MCF 10A (cell line): ENCODE measurements around the gene CTDSPL. TPM values are rescaled to one million over a fixed set of nuclear protein-coding genes. Genes with fewer than 3 reads are reported as not detected.
A peak's percentile ranks its signal among the peaks of the same experiment; 100 is the strongest.
"Not testable (repeated sequence)": the region's sequence is repeated elsewhere in the genome, so short reads cannot be mapped to it uniquely, and the experiment has no call there.

Experiments used
- BruUV-seq: library from RNA; stranded (reverse); fragments of 400-500 nt; replicated peaks from 2 replicates; lab custom pipeline; 2021; lab: Mats Ljungman, UMichigan
- CTCF ChIA-PET: fragments of 300-600 bp; sonication (Branson Sonifier 250); formaldehyde crosslinking; extraction: SDS; loops from one replicate; lab custom pipeline; 2021; ENCODE audit warnings: antibody characterized with exemption, inconsistent platforms; lab: Yijun Ruan, JAX
- POLR2A ChIA-PET: fragments of 300-600, 350-650 bp; sonication (Branson Sonifier 250); formaldehyde crosslinking; extraction: SDS; loops from one replicate; lab custom pipeline; 2020; ENCODE audit warnings: antibody characterized with exemption, inconsistent platforms; lab: Yijun Ruan, JAX
- DNase-seq: peaks from one replicate; pipeline ENCODE4 v3.0.0-alpha.2; 2018; ENCODE audit not compliant: unreplicated experiment
- H3K27ac Mint-ChIP-seq: one replicate; pipeline ENCODE4 v1.8.0; 2022; ENCODE audit warnings: mild to moderate bottlenecking, low read depth, mixed read lengths; ENCODE audit not compliant: unreplicated experiment
- H3K27me3 Mint-ChIP-seq: one replicate; pipeline ENCODE4 v1.8.0; 2022; ENCODE audit warnings: mixed read lengths; ENCODE audit not compliant: insufficient read depth, unreplicated experiment
- H3K36me3 Mint-ChIP-seq: one replicate; pipeline ENCODE4 v1.8.0; 2022; ENCODE audit warnings: mild to moderate bottlenecking, moderate library complexity, mixed read lengths; ENCODE audit not compliant: insufficient read depth, unreplicated experiment
- H3K4me1 Mint-ChIP-seq: one replicate; pipeline ENCODE4 v1.8.0; 2022; ENCODE audit warnings: mixed read lengths; ENCODE audit not compliant: insufficient read depth, unreplicated experiment
- H3K4me3 Mint-ChIP-seq: one replicate; pipeline ENCODE4 v1.8.0; 2022; ENCODE audit warnings: mild to moderate bottlenecking, moderate library complexity, mixed read lengths; ENCODE audit not compliant: unreplicated experiment
- H3K9me3 Mint-ChIP-seq: one replicate; pipeline ENCODE4 v1.8.0; 2022; ENCODE audit warnings: mixed read lengths; ENCODE audit not compliant: unreplicated experiment
- CTCF ChIP-seq: fragments of 200-600 bp; IDR thresholded peaks from one replicate; pipeline ENCODE4 v1.8.0; 2022; ENCODE audit warnings: antibody characterized with exemption, mild to moderate bottlenecking; ENCODE audit not compliant: unreplicated experiment
- intact Hi-C: fragments of 100-400 bp; cut with micrococcal nuclease; formaldehyde crosslinking; loops from 2 replicates; pipeline ENCODE4 v1.14.1; 2022
- total RNA-seq: library from RNA; stranded (reverse); gene quantifications from 2 replicates; pipeline ENCODE4 v1.2.3, GENCODE V29; 2022

Gene CTDSPL
- total RNA-seq, 1 experiment from 2014 or later, result 38.8 TPM

- ChIA-PET POLR2A (interaction anchor here (1.4 to 2.7 kb wide), 2 partner anchors 107 to 135 kb away, joined by 4 to 12 read pairs; partner anchors contain the start of genes ACAA1 and OXSR1), CTCF (interaction anchor here (1.2 to 2.3 kb wide), 2 partner anchors 27 to 316 kb away, joined by 4 to 10 read pairs; partner anchors contain the start of gene XYLB)
- no peaks in the 10 kb centered on the region for H3K27me3 Mint-ChIP-seq
- peak overlapping the region; percentile 5 for H3K4me3 Mint-ChIP-seq
- intact Hi-C loops, result no loop called here
- DNase-seq, result no peak
- no TSS peak for BruUV-seq
- peak overlapping the region; percentile 78 for H3K27ac Mint-ChIP-seq
- no peaks in the 10 kb centered on the region for H3K36me3 Mint-ChIP-seq
- H3K9me3 Mint-ChIP-seq, result no peaks in the 10 kb centered on the region
- peaks cover 26% of the 10 kb centered on the region for H3K4me1 Mint-ChIP-seq
- no peak for TF ChIP-seq CTCF
These were observed 168.7 kb downstream of the CTDSPL start for GRCh38 chr3:38030126-38031021.

GRCh38 chr3:38031022-38031994 is 169.6 kb downstream of the CTDSPL start:
- POLR2A ChIA-PET, result interaction anchor here (0.7 to 2.7 kb wide), 6 partner anchors 11 to 177 kb away, joined by 3 to 12 read pairs (median 4); partner anchors contain the start of genes ACAA1 and OXSR1
- H3K9me3 Mint-ChIP-seq, result no peaks in the 10 kb centered on the region
- CTCF ChIA-PET, result interaction anchor here (0.6 to 2.3 kb wide), 7 partner anchors 13 to 661 kb away, joined by 3 to 10 read pairs (median 4); partner anchors contain the start of gene XYLB
- TF ChIP-seq CTCF, result no peak
- H3K27me3 Mint-ChIP-seq, result no peaks in the 10 kb centered on the region
- H3K4me1 Mint-ChIP-seq, result peaks cover 19% of the 10 kb centered on the region
- intact Hi-C loops, result no loop called here
- peak overlapping the region; percentile 78 for H3K27ac Mint-ChIP-seq
- peak; percentile 93 for DNase-seq
- H3K4me3 Mint-ChIP-seq, result peak overlapping the region; percentile 5
- TSS peak; percentile 47 for BruUV-seq
- no peaks in the 10 kb centered on the region for H3K36me3 Mint-ChIP-seq

GRCh38 chr3:38032328-38032865 is 170.7 kb downstream of the CTDSPL start:
- no peak for TF ChIP-seq CTCF
- ChIA-PET CTCF (interaction anchor here (1.1 to 2.3 kb wide), 2 partner anchors 26 to 29 kb away, joined by 3 to 10 read pairs; no protein-coding TSS in a partner anchor), POLR2A (interaction anchor here (1.0 to 2.7 kb wide), 3 partner anchors 86 to 178 kb away, joined by 3 to 12 read pairs (median 5); partner anchors contain the start of gene ACAA1)
- Mint-ChIP-seq H3K36me3 (no peaks in the 10 kb centered on the region), H3K27me3 (no peaks in the 10 kb centered on the region), H3K4me3 (no peak overlapping the region), H3K9me3 (no peaks in the 10 kb centered on the region), H3K4me1 (peaks cover 19% of the 10 kb centered on the region), H3K27ac (no peak overlapping the region)
- intact Hi-C loops, result no loop called here
- no peak for DNase-seq
- no TSS peak for BruUV-seq

- not testable (repeated sequence) for BruUV-seq
- H3K4me1 Mint-ChIP-seq, result peaks cover 19% of the 10 kb centered on the region
These were observed 171.9 kb downstream of the CTDSPL start for GRCh38 chr3:38033586-38033985.

More at GRCh38 chr3:38033586-38033985, 171.9 kb downstream of the CTDSPL start:
- H3K36me3 Mint-ChIP-seq, H3K27ac Mint-ChIP-seq, DNase-seq, H3K9me3 Mint-ChIP-seq, H3K27me3 Mint-ChIP-seq, H3K4me3 Mint-ChIP-seq, CTCF ChIA-PET, intact Hi-C loops: not testable (repeated sequence)
- POLR2A ChIA-PET, result interaction anchor here (2.7 kb wide), 1 partner anchor 104 kb away, joined by 12 read pairs; the partner anchor contains the start of gene ACAA1
